Erythroblast (primary cell): Measurements from ENCODE around the gene NUDT13.

ENCODE experiments used
- GATA1 ChIP-seq: IDR thresholded peaks from 2 replicates; pipeline ENCODE4 v1.6.1; 2011; ENCODE audit warnings: low read depth, mild to moderate bottlenecking, control low read depth, low read length, moderate library complexity
- POLR2A ChIP-seq: IDR thresholded peaks from 2 replicates; pipeline ENCODE4 v1.6.1; 2011; ENCODE audit warnings: mild to moderate bottlenecking, low read length

DNA sequence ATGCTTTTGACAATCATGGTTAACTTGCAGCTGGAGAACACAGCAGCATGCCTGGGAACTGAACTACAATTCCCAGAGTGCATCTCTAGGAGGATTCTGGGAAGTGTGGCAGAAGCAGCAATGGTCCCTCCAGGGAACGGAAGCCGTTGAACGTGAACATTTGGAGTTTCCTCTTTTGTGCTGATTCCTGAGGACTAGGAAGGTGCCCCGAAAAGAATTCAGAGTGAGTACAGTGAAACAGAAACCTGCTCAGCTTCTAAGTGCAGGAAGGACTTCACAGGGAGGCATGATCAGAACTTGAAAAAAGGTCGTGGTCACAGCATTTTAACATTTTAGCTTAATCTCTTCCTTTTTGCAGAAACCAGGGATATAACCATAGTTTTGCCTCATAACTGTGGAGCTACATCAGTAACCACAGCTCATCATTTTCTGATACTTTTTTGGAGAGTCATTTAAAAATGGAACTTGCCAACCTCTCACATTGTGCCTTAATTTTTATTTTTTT, at the start of gene NUDT13:
- TF ChIP-seq POLR2A (no peak), GATA1 (no peak)
